Measurements from ENCODE around the gene SIX1.

DNA sequence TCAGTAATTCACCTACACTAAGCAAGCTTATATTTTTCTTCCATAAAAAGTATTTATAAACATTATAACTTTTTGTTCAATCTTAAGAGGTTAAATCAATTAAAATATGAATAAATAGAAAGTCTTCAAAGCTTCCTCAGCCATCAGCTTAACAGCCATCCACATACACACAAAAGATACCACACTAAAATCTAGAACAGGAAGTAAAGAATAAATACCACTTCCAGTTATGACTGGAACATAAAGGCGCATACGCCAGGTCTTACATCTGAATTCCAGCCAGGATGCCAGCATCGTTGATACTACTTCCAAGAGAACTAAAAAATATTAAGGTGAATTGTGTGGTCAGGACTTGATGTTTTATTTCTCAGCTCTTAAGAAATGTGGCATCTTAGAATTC is 17.0 kb downstream of the SIX1 start:
- TF ChIP-seq, protein P1, sequence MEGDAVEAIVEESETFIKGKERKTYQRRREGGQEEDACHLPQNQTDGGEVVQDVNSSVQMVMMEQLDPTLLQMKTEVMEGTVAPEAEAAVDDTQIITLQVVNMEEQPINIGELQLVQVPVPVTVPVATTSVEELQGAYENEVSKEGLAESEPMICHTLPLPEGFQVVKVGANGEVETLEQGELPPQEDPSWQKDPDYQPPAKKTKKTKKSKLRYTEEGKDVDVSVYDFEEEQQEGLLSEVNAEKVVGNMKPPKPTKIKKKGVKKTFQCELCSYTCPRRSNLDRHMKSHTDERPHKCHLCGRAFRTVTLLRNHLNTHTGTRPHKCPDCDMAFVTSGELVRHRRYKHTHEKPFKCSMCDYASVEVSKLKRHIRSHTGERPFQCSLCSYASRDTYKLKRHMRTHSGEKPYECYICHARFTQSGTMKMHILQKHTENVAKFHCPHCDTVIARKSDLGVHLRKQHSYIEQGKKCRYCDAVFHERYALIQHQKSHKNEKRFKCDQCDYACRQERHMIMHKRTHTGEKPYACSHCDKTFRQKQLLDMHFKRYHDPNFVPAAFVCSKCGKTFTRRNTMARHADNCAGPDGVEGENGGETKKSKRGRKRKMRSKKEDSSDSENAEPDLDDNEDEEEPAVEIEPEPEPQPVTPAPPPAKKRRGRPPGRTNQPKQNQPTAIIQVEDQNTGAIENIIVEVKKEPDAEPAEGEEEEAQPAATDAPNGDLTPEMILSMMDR (IDR thresholded peaks at IDR 0.05), result no peak
- TF ChIP-seq POLR2A (IDR thresholded peaks at IDR 0.05), result no peak
